Osteocyte (in vitro differentiated cells): Measurements from ENCODE around the gene SERAC1. TPM values are rescaled to one million over a fixed set of nuclear protein-coding genes. Genes with fewer than 3 reads are reported as not detected.
"Not testable (repeated sequence)": the region's sequence is repeated elsewhere in the genome, so short reads cannot be mapped to it uniquely, and the experiment has no call there.

ENCODE experiments used
- DNase-seq: peaks from one replicate; pipeline ENCODE4 v3.0.0; 2021; ENCODE audit warnings: mixed read lengths; ENCODE audit not compliant: unreplicated experiment; ENCODE audit errors: extremely low spot score
- H3K27ac Mint-ChIP-seq: one replicate; pipeline ENCODE4 v1.8.0; 2021; ENCODE audit warnings: mild to moderate bottlenecking, mixed read lengths; ENCODE audit not compliant: unreplicated experiment
- H3K27me3 Mint-ChIP-seq: one replicate; pipeline ENCODE4 v1.8.0; 2021; ENCODE audit warnings: mixed read lengths; ENCODE audit not compliant: unreplicated experiment
- H3K36me3 Mint-ChIP-seq: one replicate; pipeline ENCODE4 v1.8.0; 2021; ENCODE audit warnings: mixed read lengths; ENCODE audit not compliant: unreplicated experiment
- H3K4me1 Mint-ChIP-seq: one replicate; pipeline ENCODE4 v1.8.0; 2021; ENCODE audit warnings: mixed read lengths; ENCODE audit not compliant: unreplicated experiment
- H3K4me3 Mint-ChIP-seq: one replicate; pipeline ENCODE4 v1.8.0; 2021; ENCODE audit warnings: mild to moderate bottlenecking, moderate library complexity, mixed read lengths; ENCODE audit not compliant: unreplicated experiment
- H3K9me3 Mint-ChIP-seq: one replicate; pipeline ENCODE4 v1.8.0; 2021; ENCODE audit warnings: mixed read lengths; ENCODE audit not compliant: unreplicated experiment
- CTCF ChIP-seq: fragments of 200-600 bp; sonication (generic); IDR thresholded peaks from 2 replicates; pipeline ENCODE4 v1.5.0; 2021; ENCODE audit warnings: antibody characterized with exemption, mild to moderate bottlenecking, moderate library complexity
- total RNA-seq: library from RNA; stranded (reverse); gene quantifications from 2 replicates; pipeline ENCODE4 v1.2.1, GENCODE V29; 2021

SERAC1 gene
- total RNA-seq, 1 donor from 2014 or later = 10.3 TPM

GRCh38 chr6:158158123-158158522 lies 9.9 kb downstream of the SERAC1 start:
- peaks cover 11% of the 10 kb centered on the region for H3K4me1 Mint-ChIP-seq
- no peak for TF ChIP-seq CTCF
- peaks cover 27% of the 10 kb centered on the region for H3K36me3 Mint-ChIP-seq
- no peak overlapping the region for H3K4me3 Mint-ChIP-seq
- H3K27me3 Mint-ChIP-seq = no peaks in the 10 kb centered on the region
- peaks cover 6% of the 10 kb centered on the region for H3K9me3 Mint-ChIP-seq
- DNase-seq = no peak
- H3K27ac Mint-ChIP-seq = no peak overlapping the region

- DNase-seq = no peak
- H3K4me3 Mint-ChIP-seq = no peak overlapping the region
- H3K4me1 Mint-ChIP-seq = peaks cover 11% of the 10 kb centered on the region
- H3K9me3 Mint-ChIP-seq = peaks cover 6% of the 10 kb centered on the region
- H3K27ac Mint-ChIP-seq = peak overlapping the region; percentile 1
- H3K27me3 Mint-ChIP-seq = no peaks in the 10 kb centered on the region
- no peak for TF ChIP-seq CTCF
- H3K36me3 Mint-ChIP-seq = peaks cover 30% of the 10 kb centered on the region
Observed at GRCh38 chr6:158157064-158157764, 10.8 kb downstream of the SERAC1 start.

GRCh38 chr6:158154816-158155215 lies 13.2 kb downstream of the SERAC1 start:
- Mint-ChIP-seq H3K27me3 (no peaks in the 10 kb centered on the region), H3K36me3 (peaks cover 26% of the 10 kb centered on the region), H3K9me3 (no peaks in the 10 kb centered on the region), H3K27ac (no peak overlapping the region), H3K4me3 (no peak overlapping the region), H3K4me1 (peaks cover 8% of the 10 kb centered on the region)
- no peak for DNase-seq
- TF ChIP-seq CTCF = no peak

GRCh38 chr6:158153576-158153975 lies 14.5 kb downstream of the SERAC1 start:
- H3K4me1 Mint-ChIP-seq = peaks cover 14% of the 10 kb centered on the region
- no peak overlapping the region for H3K4me3 Mint-ChIP-seq
- H3K36me3 Mint-ChIP-seq = peaks cover 26% of the 10 kb centered on the region
- H3K27me3 Mint-ChIP-seq = no peaks in the 10 kb centered on the region
- TF ChIP-seq CTCF = no peak
- no peak for DNase-seq
- no peak overlapping the region for H3K27ac Mint-ChIP-seq
- no peaks in the 10 kb centered on the region for H3K9me3 Mint-ChIP-seq

- H3K36me3 Mint-ChIP-seq = peaks cover 25% of the 10 kb centered on the region
- TF ChIP-seq CTCF = no peak
- no peaks in the 10 kb centered on the region for H3K27me3 Mint-ChIP-seq
Observed at GRCh38 chr6:158152659-158153058, 15.4 kb downstream of the SERAC1 start.

GRCh38 chr6:158152025-158152424 lies 16.0 kb downstream of the SERAC1 start:
- not testable (repeated sequence) for DNase-seq, H3K27ac Mint-ChIP-seq, H3K27me3 Mint-ChIP-seq, H3K9me3 Mint-ChIP-seq, H3K4me3 Mint-ChIP-seq
- Mint-ChIP-seq H3K4me1 (peaks cover 14% of the 10 kb centered on the region), H3K36me3 (peaks cover 19% of the 10 kb centered on the region)

More at GRCh38 chr6:158152659-158153058, 15.4 kb downstream of the SERAC1 start:
- H3K4me1 Mint-ChIP-seq = peaks cover 14% of the 10 kb centered on the region
- no peak overlapping the region for H3K4me3 Mint-ChIP-seq
- H3K9me3 Mint-ChIP-seq = no peaks in the 10 kb centered on the region
- no peak for DNase-seq
- H3K27ac Mint-ChIP-seq = no peak overlapping the region
